NCI-H1417 treated with DMSO at 0.1 percent for 48 hours (cell line): Measurements from ENCODE around the gene DES.

Experiments
- DNase-seq: peaks from one replicate; lab custom pipeline; 2025; lab: John Stamatoyannopoulos, UW

DES gene

DNA sequence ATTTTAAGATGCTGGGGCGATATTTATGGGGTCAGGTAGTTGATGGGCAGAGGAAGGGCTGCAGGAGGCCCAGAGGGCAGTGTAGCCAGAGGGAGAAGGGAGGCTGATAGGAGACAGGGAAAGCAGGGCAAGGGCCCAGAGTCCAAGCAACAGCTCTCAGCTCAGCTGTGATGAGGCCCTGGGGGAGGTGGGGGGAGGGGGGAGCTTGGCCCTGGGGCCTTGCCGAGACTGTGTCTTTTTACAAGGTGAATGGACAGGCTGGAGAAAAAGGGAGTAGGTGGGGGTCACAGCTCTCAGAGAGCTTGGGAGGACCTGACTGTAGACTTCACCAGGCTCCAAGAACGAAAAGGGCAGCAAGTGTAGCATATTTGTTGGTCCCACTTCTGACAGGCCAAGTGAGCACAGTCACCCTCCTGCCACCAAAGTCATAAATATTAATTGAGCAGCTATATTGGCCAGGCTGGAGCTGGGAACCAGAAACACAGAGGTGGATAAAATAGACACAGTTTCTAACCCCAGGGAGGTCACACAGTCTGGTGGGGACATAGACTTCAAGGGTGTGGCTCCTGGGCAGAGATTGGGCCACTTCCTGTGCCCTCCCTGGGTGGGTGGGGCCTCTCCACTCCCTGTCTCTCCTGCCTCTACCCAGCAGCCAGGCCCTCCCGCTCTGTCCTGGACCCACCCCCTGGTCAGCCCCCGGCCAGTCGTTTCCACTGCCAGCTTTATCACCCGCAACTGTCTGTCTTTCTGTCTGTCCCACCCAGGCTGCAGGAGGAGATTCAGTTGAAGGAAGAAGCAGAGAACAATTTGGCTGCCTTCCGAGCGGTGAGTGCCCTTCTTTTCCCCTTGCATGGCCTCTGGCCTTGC, 1.4 kb downstream of the DES start:
- no peak for DNase-seq

DNA sequence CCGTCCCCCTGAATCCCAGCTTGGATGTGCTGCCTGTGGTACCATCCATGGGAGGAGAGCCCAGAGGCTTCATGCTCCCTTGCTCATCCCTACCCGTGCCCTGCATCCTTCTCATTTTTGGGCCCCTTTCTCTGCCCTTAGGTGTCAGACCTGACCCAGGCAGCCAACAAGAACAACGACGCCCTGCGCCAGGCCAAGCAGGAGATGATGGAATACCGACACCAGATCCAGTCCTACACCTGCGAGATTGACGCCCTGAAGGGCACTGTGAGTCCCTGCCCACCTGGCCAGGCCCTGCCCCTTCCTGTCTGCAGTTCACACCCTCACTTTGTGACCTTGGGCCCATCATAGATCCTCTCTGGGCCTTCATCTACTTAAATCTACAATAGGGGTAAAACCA, 2.5 kb downstream of the DES start:
- DNase-seq, result no peak

DNA sequence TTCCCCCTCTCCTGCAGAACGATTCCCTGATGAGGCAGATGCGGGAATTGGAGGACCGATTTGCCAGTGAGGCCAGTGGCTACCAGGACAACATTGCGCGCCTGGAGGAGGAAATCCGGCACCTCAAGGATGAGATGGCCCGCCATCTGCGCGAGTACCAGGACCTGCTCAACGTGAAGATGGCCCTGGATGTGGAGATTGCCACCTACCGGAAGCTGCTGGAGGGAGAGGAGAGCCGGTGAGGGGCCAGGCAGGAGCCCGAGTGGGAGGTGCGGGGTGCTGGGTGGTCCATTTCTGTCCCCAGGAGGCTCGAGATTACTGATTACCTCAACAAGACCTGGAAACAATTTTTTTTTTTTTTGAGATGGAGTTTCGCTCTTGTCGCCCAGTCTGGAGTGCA, 3.1 kb downstream of the DES start:
- no peak for DNase-seq

DNA sequence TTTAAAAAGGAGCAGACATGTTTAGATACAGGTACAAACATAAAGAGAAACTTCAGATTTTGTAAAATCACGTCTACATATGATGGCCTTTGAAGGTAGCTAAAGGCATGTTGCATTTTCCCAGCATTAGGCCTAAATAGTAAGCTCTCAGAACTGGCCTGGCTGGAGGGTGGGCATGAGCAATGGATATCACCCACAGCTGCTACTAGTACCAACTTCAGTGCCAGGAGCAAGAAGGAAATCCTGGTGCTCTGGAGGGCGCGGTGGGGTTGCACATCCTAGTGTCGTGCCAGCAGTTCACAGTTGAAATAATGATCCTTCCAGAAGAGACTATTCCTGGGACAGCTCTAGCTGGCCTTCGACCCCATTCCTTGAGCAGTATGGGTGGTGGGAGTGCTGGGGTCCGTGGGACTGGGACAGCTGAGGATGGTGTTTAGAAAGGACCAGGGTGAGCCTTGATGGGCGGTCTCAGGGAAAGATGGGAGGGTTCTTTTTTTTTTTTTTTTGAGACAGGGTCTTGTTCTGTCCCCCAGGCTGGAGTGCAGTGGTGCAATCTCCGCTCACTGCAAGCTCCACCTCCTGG, 4.9 kb downstream of the DES start:
- no peak for DNase-seq

DNA sequence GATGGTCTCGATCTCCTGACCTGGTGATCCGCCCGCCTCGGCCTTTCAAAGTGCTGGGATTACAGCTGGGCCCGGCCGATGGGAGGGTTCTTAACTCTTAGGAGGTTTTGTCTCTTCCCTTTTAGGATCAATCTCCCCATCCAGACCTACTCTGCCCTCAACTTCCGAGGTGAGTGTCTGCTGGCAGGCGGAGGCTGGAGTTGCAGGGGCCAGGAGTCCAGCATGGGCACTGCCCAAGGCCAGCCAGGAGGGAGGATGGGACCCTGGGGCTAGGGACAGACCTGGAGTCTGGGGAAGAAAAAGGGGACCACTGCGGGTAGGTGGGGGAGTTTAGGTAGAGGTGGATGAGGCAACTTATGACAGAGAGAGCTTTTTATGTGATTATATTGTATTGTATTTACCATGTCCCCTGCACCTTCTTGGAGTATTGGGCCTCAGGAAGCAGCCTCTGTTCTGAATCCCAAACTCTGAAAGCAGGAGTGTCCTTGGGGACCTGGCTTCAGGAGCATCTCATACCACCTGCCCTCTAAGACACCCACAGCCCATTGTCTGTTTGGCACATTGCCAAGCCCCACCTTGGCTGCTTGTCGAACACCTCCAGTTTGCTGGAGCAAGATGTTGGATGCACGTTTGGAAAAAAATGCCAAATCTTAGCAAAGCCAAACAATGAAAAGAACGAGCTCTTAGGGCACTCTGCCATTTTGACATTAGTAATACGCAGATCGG, 5.6 kb downstream of the DES start:
- DNase-seq, result no peak

DNA sequence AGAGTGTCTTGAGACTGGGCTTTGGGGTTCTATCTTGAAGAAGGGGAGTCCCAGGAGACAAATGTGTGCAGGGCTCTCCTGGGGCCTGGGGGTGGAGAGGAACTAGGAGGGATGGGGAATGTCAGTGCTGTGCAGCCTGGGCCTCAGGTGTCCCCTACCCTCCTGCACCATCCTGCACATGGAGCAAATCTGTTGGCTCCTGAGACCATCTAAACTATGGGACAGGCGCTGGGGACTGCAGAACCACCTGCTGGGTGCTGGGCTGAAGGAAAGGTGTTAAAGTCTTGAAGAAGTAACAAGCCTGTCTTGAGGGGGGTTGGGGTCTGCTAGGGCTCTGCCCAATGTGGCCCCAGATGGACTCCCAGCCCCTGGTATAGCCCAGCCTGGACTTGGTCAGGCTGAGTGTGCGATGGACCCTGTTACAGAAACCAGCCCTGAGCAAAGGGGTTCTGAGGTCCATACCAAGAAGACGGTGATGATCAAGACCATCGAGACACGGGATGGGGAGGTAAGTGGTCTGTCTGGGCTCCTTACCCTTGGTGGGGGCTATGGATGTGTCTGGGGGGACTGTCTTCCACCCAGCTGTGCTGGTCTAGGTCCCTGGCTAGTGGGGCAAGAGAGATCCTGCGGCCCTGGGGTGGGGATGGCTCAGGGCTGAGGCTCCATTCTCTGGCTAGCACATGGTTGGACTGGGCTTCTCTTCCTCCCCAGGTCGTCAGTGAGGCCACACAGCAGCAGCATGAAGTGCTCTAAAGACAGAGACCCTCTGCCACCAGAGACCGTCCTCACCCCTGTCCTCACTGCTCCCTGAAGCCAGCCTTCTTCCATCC, 7.3 kb downstream of the DES start:
- DNase-seq, result no peak

DNA sequence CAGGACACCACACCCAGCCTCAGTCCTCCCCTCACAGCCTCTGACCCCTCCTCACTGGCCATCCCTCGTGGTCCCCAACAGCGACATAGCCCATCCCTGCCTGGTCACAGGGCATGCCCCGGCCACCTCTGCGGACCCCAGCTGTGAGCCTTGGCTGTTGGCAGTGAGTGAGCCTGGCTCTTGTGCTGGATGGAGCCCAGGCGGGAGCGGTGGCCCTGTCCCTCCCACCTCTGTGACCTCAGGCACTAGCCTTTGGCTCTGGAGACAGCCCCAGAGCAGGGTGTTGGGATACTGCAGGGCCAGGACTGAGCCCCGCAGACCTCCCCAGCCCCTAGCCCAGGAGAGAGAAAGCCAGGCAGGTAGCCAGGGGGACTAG, 7.9 kb downstream of the DES start:
- DNase-seq, result no peak

DNA sequence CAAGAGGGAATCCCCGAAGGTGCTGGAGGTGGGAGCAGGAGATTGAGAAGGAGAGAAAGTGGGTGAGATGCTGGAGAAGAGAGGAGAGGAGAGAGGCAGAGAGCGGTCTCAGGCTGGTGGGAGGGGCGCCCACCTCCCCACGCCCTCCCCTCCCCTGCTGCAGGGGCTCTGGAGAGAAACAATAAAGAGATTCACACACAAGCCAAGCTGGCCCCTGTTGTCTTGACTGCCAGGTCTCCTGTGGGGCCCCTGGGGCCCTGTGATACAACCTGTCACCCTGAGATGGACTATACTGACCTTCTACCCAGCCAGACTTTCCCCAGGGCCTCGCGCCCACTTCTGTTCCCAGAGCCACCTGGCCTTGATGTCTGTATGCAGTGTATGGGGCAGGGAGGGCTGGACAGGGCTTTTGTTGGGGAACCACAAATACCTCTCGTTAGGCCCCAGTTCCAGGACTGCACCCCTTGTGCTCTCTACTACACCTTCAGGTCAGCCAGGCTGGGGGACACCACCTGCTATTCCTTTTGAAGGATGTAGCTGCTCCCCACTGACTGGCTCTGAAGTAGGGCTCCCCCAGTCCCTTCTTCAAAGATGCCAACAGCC, 8.5 kb downstream of the DES start:
- no peak for DNase-seq

DNA sequence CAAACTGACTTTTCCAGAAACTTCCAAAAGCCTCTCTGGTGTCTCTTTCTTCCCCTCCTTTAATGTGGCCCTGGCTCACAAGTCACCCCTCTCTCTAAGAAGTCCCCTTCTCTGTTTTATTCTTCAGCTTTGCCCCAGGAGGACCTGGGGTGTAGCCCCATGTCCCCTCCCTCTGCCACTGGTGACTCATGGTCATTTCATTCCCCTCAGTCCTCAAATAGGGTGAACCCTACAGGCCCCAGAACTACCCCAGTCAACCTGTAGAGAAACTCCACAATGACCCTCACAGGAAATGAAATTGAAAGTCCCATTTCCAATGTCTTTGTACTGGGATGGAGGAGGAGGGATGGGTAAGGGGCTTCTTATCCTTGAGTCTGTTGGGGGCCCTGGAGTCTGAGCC, 10.3 kb downstream of the DES start:
- DNase-seq, result no peak

DNA sequence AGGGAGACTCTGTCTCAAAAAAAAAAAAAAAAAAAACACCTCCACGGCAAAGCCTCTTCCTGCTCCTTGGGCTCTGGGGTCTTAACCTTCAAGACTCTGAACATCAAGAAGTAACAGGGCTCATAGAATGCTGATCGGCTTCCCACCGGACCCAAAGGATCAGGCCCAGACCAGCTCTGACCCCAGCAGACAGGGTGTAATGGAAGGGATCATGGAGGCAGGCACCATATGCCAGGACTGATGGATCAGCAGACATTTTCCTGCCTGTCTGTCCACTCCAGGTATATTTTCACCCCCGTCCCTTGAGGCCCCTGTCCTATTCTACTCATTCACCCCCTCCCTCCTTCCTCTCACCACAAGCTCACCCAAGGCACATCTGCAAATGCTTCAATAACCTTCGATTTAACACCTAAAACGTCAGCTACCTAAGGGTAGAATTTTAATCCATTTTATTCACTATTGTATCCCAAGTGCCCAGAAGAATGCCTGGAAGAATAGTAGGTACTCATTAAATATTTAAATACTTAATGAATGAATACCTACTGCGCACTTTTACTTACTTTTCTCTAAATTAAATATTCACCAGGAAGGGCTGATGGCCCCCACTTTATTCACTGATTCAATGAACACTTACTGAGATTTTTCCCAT, 11.9 kb downstream of the DES start:
- DNase-seq, result no peak

DNA sequence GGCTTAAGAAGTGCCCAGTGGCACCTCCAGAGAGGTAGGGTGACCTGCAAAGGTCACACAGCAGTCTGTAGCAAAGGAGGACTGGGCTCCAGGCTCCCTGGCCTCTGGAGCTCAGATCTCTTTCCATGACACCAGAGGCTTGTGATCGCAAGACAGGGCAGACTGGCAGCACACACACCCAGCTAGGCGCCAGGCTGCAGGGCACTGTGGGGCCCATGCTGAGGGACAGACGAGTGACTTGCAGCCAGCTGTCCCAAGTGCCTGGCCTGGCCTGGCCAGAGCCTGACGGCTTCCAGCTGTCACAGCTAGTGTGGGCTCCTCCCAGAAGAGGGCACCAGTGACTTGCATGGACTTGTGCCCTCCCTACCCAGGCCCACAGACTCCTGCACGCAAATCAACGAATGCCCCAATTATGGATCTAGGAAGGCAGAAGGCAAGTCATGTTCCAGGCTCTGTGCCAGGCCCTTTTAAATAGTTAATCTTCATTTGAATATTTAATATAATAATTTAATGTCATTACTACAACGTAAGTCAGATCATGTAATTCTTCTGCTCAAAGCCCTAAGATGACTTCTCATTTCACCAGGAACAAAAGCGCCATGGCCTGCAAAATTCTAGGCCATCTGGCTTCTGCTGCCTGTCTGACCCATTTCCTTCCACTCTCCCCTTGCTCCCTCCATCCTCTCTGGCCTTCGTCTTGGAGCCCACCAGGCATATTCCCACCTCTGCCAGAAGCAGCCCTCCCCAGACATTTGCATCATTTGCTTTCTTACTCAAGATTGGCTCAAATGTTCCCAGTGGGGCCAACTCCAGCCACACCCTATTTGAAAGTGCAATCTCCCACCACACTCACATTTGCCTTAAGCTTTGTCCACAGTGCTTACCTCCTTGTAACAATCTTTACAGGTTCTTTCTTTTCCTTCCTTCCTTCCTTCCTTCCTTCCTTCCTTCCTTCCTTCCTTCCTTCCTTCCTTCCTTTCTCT, 12.7 kb downstream of the DES start:
- DNase-seq, result no peak

DNA sequence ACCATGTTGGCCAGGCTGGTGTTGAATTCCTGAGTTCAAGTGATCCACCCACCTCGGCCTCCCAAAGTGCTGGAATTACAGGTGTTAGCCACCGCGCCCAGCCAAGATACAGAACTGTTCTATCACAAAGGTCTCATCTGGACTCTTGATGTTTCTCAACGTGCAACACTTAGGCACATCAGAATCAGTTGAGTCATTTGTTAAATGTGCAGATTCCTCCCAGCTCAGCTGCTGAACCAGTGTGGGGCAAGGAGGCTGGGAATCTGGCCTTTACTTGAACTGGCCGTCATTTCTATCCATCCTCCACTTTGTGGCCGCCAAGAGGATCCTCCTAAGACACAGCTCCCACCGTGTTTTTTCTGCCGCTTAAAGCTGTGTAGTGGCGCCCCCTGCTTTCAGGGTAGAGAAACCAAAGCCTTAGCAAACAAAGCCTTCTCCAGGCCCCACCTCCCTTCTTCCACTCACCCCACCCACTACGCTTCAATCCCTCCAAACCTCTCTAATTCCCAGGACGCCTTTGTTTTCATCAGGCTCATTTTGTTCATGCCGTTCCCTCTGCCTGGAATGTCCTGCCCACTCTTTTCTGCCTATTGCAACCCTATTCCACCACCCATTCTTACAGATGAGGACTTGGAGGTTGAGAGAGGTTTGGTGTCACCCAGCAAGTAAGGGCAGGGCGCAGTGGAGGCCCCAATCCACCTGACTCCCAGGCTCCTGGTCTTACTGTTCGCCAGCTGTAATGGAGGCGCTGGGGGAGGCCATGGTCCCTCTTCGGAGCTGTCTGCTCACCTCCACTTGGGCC, 15.7 kb downstream of the DES start:
- no peak for DNase-seq

DNA sequence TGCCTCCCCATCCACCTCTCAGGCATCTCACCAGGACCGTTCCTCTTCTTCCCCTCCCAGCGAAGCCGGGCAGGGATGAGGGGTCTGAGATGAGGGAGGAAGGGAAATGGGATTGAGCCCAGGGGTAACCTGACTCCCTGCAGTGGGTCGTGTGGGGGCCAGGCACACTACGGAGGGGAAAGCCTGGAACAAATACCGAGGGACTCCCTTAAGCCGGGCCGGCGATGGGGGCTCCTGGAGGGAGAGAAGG, 16.2 kb downstream of the DES start:
- no peak for DNase-seq

DNA sequence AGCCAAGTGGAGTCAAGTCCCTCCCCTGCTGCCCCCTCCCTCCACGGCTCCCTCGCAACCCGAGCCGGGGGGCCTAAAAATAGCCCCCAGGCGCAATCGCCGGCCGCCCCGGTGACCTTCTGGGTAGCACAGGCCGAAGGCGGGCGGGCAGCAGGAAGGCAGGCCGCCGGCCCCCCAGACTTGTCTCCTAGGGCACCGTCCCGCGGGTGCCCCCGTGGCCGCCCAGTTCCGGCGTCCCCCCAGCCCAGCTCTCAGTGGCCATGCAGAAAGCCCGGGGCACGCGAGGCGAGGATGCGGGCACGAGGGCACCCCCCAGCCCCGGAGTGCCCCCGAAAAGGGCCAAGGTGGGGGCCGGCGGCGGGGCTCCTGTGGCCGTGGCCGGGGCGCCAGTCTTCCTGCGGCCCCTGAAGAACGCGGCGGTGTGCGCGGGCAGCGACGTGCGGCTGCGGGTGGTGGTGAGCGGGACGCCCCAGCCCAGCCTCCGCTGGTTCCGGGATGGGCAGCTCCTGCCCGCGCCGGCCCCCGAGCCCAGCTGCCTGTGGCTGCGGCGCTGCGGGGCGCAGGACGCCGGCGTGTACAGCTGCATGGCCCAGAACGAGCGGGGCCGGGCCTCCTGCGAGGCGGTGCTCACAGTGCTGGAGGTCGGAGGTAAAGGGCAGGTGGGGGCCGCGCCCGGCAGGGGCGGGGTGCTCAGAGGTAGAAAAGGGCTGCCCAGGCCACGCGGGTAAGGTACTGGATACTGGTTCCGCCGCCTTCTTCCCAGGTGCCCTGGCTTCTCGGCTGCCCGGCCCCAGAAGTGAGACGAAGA, 16.7 kb downstream of the DES start, which contains the start of gene SPEG:
Gene SPEG, plus strand, starts transcription at position 126 of the 808 bp plus-strand sequence. Its CDS starts 135 bp downstream, at position 261.
- DNase-seq, result no peak

DNA sequence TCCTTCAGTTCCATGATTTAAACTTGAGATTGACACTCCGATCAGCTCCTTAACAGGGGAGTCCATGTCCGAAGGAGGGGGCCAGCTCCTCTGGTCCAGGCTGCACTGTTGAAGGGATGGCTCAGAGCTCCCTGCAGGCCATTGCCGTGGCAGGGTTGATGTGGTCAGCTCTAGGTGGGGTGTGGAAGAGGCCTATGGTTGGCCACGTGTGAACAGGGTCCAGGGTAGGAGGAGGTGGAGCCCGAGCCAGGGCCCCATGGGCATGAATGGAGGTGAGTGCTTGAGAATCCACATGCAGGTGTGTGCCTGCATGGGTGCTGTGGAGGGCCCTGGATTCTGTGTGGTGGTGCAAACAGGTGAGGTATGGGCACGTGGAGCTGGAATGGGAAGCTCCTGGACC, 17.5 kb downstream of the DES start:
- DNase-seq, result no peak

DNA sequence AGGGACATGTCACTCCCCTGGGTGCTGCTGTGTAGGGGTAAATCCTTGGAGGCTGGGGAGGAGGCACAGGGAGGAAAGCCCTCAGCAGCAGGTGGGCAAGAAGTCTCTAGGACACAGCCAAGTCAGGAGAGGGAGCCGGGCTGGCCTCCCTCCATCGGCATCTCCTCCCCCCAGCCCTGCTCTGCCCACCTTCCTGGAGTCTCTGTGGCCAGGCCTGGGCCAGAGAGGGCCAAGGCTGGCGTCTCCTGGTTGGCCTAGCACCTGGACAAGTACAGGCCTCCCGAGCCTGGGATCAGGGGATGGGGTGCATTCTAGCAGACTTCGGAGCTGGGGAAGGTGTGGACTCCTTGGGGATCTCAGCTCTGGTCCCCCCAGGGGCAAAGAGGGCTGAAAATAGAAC, 18.3 kb downstream of the DES start:
- no peak for DNase-seq

DNA sequence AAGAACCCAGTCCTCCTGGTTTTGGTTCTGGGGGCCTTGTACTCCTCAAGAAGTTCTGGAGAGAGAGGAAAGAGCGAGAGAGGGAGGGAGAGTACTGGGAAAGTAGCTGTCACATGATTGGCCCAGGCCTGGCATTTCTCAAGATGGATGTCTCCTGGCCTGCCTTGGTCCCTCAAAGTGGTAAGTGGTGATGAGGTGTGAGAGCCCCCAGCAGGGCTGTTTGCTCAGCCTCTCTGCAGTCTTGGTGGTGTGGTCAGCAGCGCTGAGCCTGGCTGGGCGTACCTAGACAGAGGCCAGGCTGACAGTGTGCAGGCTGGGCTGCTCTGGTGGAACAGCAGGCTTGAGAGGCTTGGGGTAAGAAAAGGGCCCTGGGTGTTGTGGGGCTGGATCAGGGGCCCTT, 19.0 kb downstream of the DES start:
- no peak for DNase-seq

DNA sequence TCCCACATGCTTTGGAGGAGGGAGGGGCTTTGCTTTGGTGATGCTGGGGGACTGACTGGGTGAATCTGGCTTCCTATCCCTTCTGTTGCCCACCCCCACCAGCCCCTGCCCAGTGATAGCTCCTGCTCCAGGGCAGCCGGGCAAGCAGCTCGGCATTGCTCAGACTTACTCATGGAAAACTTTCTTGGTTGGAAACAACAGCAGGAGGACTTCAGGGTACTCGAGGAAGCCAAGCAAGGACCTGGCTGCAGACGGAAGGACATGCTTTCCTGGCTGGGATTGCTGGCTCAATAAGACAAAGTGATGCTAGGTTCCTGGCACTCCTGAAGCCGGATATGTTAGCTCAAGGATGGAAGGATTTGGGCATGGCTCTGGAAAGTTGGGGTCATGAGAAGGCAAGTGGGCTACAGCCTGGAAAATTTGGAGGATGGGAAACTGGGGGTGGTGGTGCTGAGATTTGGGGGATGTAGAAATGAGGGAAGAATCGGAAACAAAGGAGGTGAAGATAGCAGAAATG, 19.6 kb downstream of the DES start:
- no peak for DNase-seq
